ENCODE data around the gene GCLM.

DNA sequence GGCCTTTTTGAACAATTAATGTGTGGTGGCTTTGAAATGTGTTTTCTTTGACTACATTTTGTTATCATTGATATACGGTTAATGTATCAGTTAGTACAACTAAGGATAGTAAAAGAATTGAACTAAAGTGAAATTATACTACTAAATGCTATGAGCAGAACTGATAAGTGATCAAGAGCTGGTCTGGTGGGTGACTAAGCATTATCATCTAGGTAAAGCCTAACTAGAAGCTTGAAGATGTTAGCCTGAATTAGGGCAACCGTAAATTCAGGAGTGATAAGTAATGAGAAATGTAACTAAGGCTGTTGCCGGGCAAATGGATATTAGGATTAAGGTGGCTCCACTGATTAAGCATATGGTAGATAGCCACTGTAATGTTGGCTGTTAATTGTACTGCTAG is 16.0 kb upstream of the GCLM start:
- no peak for TF ChIP-seq POLR2AphosphoS5 (IDR thresholded peaks at IDR 0.05)
- no peak for TF ChIP-seq POLR2A (IDR thresholded peaks at IDR 0.05)

Measured in sigmoid colon (tissue), 4 donors.